A549 (cell line): ENCODE measurements around the gene CNTN1. TPM values are rescaled to one million over a fixed set of nuclear protein-coding genes. Genes with fewer than 3 reads are reported as not detected.
"Not testable (repeated sequence)": the region's sequence is repeated elsewhere in the genome, so short reads cannot be mapped to it uniquely, and the experiment has no call there.

Source experiments
- ATAC-seq, 2 experiments: fragments of 200-7000 bp in 1 of 2; fragments of >200 bp in 1 of 2; cut with Nextera tagmentation in 1 of 2; cut with Tn5 transposase in 1 of 2; 3 replicates each; pipeline versions ENCODE4 v1.8.0 to v1.9.1; 2018 to 2020; ENCODE audit warnings: mild to moderate bottlenecking in 1 of 2, moderate library complexity in 1 of 2
- CTCF ChIA-PET: fragments of 300-600 bp; sonication (Branson Sonifier 250); formaldehyde crosslinking; extraction: SDS; loops from one replicate; lab custom pipeline; 2021; ENCODE audit warnings: antibody characterized with exemption, inconsistent platforms; lab: Yijun Ruan, JAX
- POLR2A ChIA-PET: fragments of 350-600 bp; formaldehyde crosslinking; extraction: SDS; loops from one replicate; lab custom pipeline; 2021; ENCODE audit warnings: antibody characterized with exemption, inconsistent platforms; lab: Yijun Ruan, JAX
- DNase-seq, 2 experiments: peaks; one replicate each; pipeline versions ENCODE4 v3.0.0 to v3.0.0-alpha.2; 2011 to 2016; ENCODE audit warnings: low read depth in 1 of 2, low spot score in 1 of 2
- FAIRE-seq: peaks from 2 replicates; lab custom pipeline; 2011; peaks lifted over from hg19 to GRCh38; lab: Jason Lieb, UNC
- H3K27ac ChIP-seq, 2 experiments: fragments of >200 bp; sonication (Bioruptor Twin); formaldehyde crosslinking; 3 replicates each; pipeline ENCODE4 v1.5.1; 2016 to 2017
- H3K4me1 ChIP-seq: fragments of >200 bp; sonication (Bioruptor Twin); formaldehyde crosslinking; 3 replicates; pipeline ENCODE4 v1.6.1; 2016
- H3K4me2 ChIP-seq: fragments of >200 bp; sonication (Bioruptor Twin); formaldehyde crosslinking; 3 replicates; pipeline ENCODE4 v1.6.1; 2016
- H3K4me3 ChIP-seq: fragments of >200 bp; sonication (Bioruptor Twin); formaldehyde crosslinking; 3 replicates; pipeline ENCODE4 v1.5.1; 2016
- H3K9me3 ChIP-seq: fragments of >200 bp; sonication (Bioruptor Twin); formaldehyde crosslinking; 3 replicates; pipeline ENCODE4 v1.6.1; 2016
- BHLHE40 ChIP-seq: IDR thresholded peaks from 2 replicates; pipeline ENCODE4 v1.6.1; 2012; ENCODE audit warnings: low read depth, low read length, inconsistent platforms
- CBX2 ChIP-seq: fragments of 200-600 bp; sonication (generic); IDR thresholded peaks from 2 replicates; pipeline ENCODE4 v1.6.1; 2016; ENCODE audit warnings: low read depth, mild to moderate bottlenecking, borderline replicate concordance
- CHD2 ChIP-seq: fragments of 150-350 bp; IDR thresholded peaks from 2 replicates; pipeline ENCODE4 v1.6.1; 2014; ENCODE audit warnings: low read length; ENCODE audit not compliant: partially characterized antibody
- EHMT2 ChIP-seq: fragments of 200-600 bp; sonication (generic); IDR thresholded peaks from 2 replicates; pipeline ENCODE4 v1.6.1; 2016; ENCODE audit warnings: antibody characterized with exemption, low read depth, mild to moderate bottlenecking, moderate library complexity
- ELK1 ChIP-seq: fragments of 150-350 bp; IDR thresholded peaks from 2 replicates; pipeline ENCODE4 v1.6.1; 2014; ENCODE audit warnings: low read depth, mild to moderate bottlenecking, low read length
- FOSL2 ChIP-seq, 2 experiments: fragments of 450-650 bp in 1 of 2; fragments of >200 bp in 1 of 2; sonication (Bioruptor Twin) in 1 of 2; formaldehyde crosslinking; IDR thresholded peaks; 2 replicates each; pipeline versions ENCODE4 v1.5.0 to v1.6.1; 2016 to 2020; ENCODE audit warnings: mild to moderate bottlenecking in 1 of 2, moderate library complexity in 1 of 2
- FOXS1 ChIP-seq: fragments of 250-450 bp; sonication (Bioruptor Pico); IDR thresholded peaks from 2 replicates; pipeline ENCODE4 v1.5.0; 2020; ENCODE audit warnings: mild to moderate bottlenecking, moderate library complexity
- GATA3 ChIP-seq: IDR thresholded peaks from 2 replicates; pipeline ENCODE4 v1.6.1; 2012; ENCODE audit warnings: borderline replicate concordance
- HEYL ChIP-seq: fragments of 250-450 bp; sonication (Bioruptor Pico); IDR thresholded peaks from 2 replicates; pipeline ENCODE4 v1.8.0; 2021; ENCODE audit warnings: mild to moderate bottlenecking, moderate library complexity
- HOXA7 ChIP-seq: fragments of 250-450 bp; sonication (Bioruptor Pico); IDR thresholded peaks from 2 replicates; pipeline ENCODE4 v1.5.0; 2020; ENCODE audit warnings: mild to moderate bottlenecking, moderate library complexity
- HOXB13 ChIP-seq: fragments of 250-450 bp; sonication (Bioruptor Pico); IDR thresholded peaks from 2 replicates; pipeline ENCODE4 v1.5.0; 2020; ENCODE audit warnings: low read depth, mild to moderate bottlenecking, moderate library complexity
- HOXB5 ChIP-seq: fragments of 250-450 bp; sonication (Bioruptor Pico); IDR thresholded peaks from 2 replicates; pipeline ENCODE4 v1.5.0; 2020; ENCODE audit warnings: mild to moderate bottlenecking, moderate library complexity
- JUN ChIP-seq, 2 experiments: fragments of >200 bp; sonication (Bioruptor Twin); formaldehyde crosslinking; IDR thresholded peaks; 2 replicates in 1 of 2; 3 replicates in 1 of 2; pipeline ENCODE4 v1.6.1; 2016 to 2017
- JUNB ChIP-seq: fragments of >200 bp; sonication (Bioruptor Twin); formaldehyde crosslinking; IDR thresholded peaks from 2 replicates; pipeline ENCODE4 v1.6.1; 2016
- KDM5A ChIP-seq: fragments of 200-600 bp; sonication (generic); IDR thresholded peaks from 2 replicates; pipeline ENCODE4 v1.6.1; 2016; ENCODE audit warnings: antibody characterized with exemption, mild to moderate bottlenecking
- MAFK ChIP-seq: fragments of 450-650 bp; IDR thresholded peaks from 2 replicates; pipeline ENCODE4 v1.6.1; 2014; ENCODE audit not compliant: partially characterized antibody
- NPAS2 ChIP-seq: fragments of 250-450 bp; sonication (Bioruptor Pico); IDR thresholded peaks from 2 replicates; pipeline ENCODE4 v1.8.0; 2022; ENCODE audit warnings: mild to moderate bottlenecking, moderate library complexity, borderline replicate concordance
- PHF8 ChIP-seq: fragments of 200-600 bp; sonication (generic); IDR thresholded peaks from 2 replicates; pipeline ENCODE4 v1.6.1; 2016; ENCODE audit warnings: low read depth, mild to moderate bottlenecking, antibody characterized with exemption, moderate library complexity, borderline replicate concordance
- POLR2AphosphoS2 ChIP-seq: conservative IDR thresholded peaks from 2 replicates; pipeline ENCODE4 v1.6.1; 2012; ENCODE audit warnings: low read length, improper control_type of control experiment, inconsistent platforms
- RCOR1 ChIP-seq: fragments of 150-350 bp; IDR thresholded peaks from 2 replicates; pipeline ENCODE4 v1.6.1; 2014; ENCODE audit warnings: antibody characterized with exemption, low read length, low read depth
- RFX5 ChIP-seq: fragments of 450-650 bp; IDR thresholded peaks from 2 replicates; pipeline ENCODE4 v1.7.1; 2014; ENCODE audit warnings: antibody characterized with exemption, mild to moderate bottlenecking, moderate library complexity
- SMC3 ChIP-seq: fragments of >200 bp; sonication (Bioruptor Twin); formaldehyde crosslinking; IDR thresholded peaks from 3 replicates; pipeline ENCODE4 v1.6.1; 2018; ENCODE audit warnings: inconsistent platforms
- TFCP2L1 ChIP-seq: fragments of 250-450 bp; sonication (Bioruptor Pico); IDR thresholded peaks from 2 replicates; pipeline ENCODE4 v1.5.0; 2021; ENCODE audit warnings: mild to moderate bottlenecking
- ZC3H11A ChIP-seq: fragments of 450-650 bp; IDR thresholded peaks from 2 replicates; pipeline ENCODE4 v1.6.1; 2014; ENCODE audit warnings: antibody characterized with exemption, mild to moderate bottlenecking
- ZFP36 ChIP-seq: fragments of 450-650 bp; IDR thresholded peaks from 2 replicates; pipeline ENCODE4 v1.6.1; 2014; ENCODE audit warnings: borderline replicate concordance; ENCODE audit not compliant: partially characterized antibody
- WGBS: methylation state at CpG from one replicate; pipeline ENCODE4 v1.1.6; 2017; ENCODE audit errors: missing lambda C conversion rate; 5-methylcytosine and 5-hydroxymethylcytosine counted together
- polyA plus RNA-seq, 4 experiments: library from polyadenylated mRNA; depleted of rRNA in 3 of 4; stranded (reverse); fragments of >200 nt; fragmentation: RNase III in 1 of 4; extraction: RNeasy Plus Mini Kit Qiagen cat#74134 plus additional on column Dnase treatment in 1 of 4; gene quantifications; 2 replicates in 3 of 4; 3 replicates in 1 of 4; pipeline ENCODE4 v1.2.3, GENCODE V29; 2011 to 2017

The CNTN1 gene
- polyA plus RNA-seq, 2 of the 4 experiments (the other 2 are of a cell fraction): 69.7 to 175 TPM

- FAIRE-seq: no peak
These were observed 383.9 kb downstream of the CNTN1 start for GRCh38 chr12:41076114-41076513.

DNA sequence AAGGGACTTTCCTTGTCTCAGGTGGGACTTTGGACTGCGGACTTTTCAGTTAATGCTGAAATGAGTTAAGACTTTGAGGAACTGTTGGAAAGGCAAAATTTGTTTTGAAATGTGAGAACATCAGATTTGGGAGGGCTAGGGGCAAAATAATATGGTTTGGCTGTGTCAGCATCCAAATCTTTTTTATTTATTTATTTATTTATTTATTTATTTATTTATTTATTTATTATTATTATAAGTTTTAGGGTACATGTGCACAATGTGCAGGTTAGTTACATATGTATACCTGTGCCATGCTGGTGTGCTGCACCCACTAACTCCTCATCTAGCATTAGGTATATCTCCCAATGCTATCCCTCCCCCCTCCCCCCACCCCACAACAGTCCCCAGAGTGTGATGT is 389.0 kb downstream of the CNTN1 start:
- 0% methylated on average over 1 of the region's 1 CpG for WGBS
- H3K4me2 ChIP-seq, H3K27ac ChIP-seq, H3K4me1 ChIP-seq, DNase-seq, FAIRE-seq, H3K4me3 ChIP-seq, ATAC-seq, H3K9me3 ChIP-seq, POLR2A ChIA-PET, CTCF ChIA-PET: not testable (repeated sequence)

More at GRCh38 chr12:41076114-41076513, 383.9 kb downstream of the CNTN1 start:
- WGBS: 54% methylated on average over 7 of the region's 7 CpGs
- H3K4me2 ChIP-seq: no peak overlapping the region
- no peak for TF ChIP-seq TFCP2L1 (CRISPR knock-in tag)
- TF ChIP-seq FOSL2 (IDR thresholded peaks at IDR 0.05): no peak
- TF ChIP-seq FOSL2 (CRISPR knock-in tag; IDR thresholded peaks at IDR 0.05): no peak
- no peak for TF ChIP-seq HEYL (CRISPR knock-in tag)
- no peak for TF ChIP-seq BHLHE40
- no peak for TF ChIP-seq HOXB13 (CRISPR knock-in tag)
- no peak for TF ChIP-seq CBX2
- no peak for TF ChIP-seq HOXA7 (CRISPR knock-in tag)
- no peak for TF ChIP-seq HOXB5 (CRISPR knock-in tag)
- TF ChIP-seq POLR2AphosphoS2: no peak
- no peak for TF ChIP-seq ZC3H11A
- no peak for TF ChIP-seq NPAS2
- no peak for TF ChIP-seq FOXS1 (CRISPR knock-in tag)
- TF ChIP-seq CHD2: no peak
- no peak for TF ChIP-seq JUN (IDR thresholded peaks at IDR 0.05)
- no peak for TF ChIP-seq PHF8
- TF ChIP-seq GATA3: no peak
- no peak for TF ChIP-seq JUNB
- TF ChIP-seq KDM5A: no peak
- TF ChIP-seq RFX5: no peak
- TF ChIP-seq, all 56 proteins: peak for 0
- no peak overlapping the region for H3K27ac ChIP-seq
- no peaks in the 10 kb centered on the region for H3K9me3 ChIP-seq
- POLR2A ChIA-PET: no interaction called here
- no peak overlapping the region for H3K4me3 ChIP-seq
- no peaks in the 10 kb centered on the region for H3K4me1 ChIP-seq
- ATAC-seq (no peak), DNase-seq (no peak)
- CTCF ChIA-PET: no interaction called here

DNA sequence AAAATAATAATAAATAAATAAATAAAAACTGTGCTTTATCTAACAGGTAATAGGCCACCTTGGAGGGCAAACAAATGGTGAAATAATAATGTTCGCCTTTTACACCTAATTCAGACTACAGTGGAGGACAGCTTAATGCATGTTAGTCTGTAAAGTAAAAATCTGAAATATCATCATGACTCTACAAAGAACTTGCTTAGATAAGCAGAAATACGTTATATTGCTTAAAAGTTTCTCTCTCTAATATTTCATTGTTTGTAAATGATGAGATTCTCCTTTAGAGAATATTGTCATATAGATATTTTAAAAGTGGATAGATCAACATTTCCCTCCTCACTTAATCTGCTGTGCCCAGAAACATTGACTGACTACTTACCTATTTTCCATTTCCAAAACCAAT is 397.2 kb downstream of the CNTN1 start:
- Histone ChIP-seq H3K9me3 (no peaks in the 10 kb centered on the region), H3K4me2 (no peak overlapping the region), H3K4me1 (no peaks in the 10 kb centered on the region), H3K27ac (no peak overlapping the region), H3K4me3 (no peak overlapping the region)
- DNase-seq: no peak
- 65% methylated on average over 2 of the region's 2 CpGs for WGBS
- ChIA-PET POLR2A (no interaction called here), CTCF (no interaction called here)
- FAIRE-seq: no peak
- peak; percentile 55 for TF ChIP-seq MAFK
- no peak for TF ChIP-seq ELK1
- no peak for TF ChIP-seq FOSL2 (IDR thresholded peaks at IDR 0.05)
- no peak for TF ChIP-seq FOSL2 (CRISPR knock-in tag; IDR thresholded peaks at IDR 0.05)
- TF ChIP-seq JUN (IDR thresholded peaks at IDR 0.05): no peak
- TF ChIP-seq PHF8: no peak
- TF ChIP-seq RCOR1: no peak
- no peak for ATAC-seq

- WGBS: 35% methylated on average over 1 of the region's 1 CpG
- Histone ChIP-seq H3K27ac (no peak overlapping the region), H3K4me1 (no peaks in the 10 kb centered on the region), H3K4me3 (no peak overlapping the region), H3K9me3 (no peaks in the 10 kb centered on the region), H3K4me2 (no peak overlapping the region)
- FAIRE-seq (no peak), DNase-seq (no peak), ATAC-seq (no peak)
- TF ChIP-seq JUNB (no peak), SMC3 (no peak), ZFP36 (no peak), EHMT2 (no peak)
- ChIA-PET CTCF (no interaction called here), POLR2A (no interaction called here)
These were observed 399.9 kb downstream of the CNTN1 start for GRCh38 chr12:41092115-41092514.
